Measurements from ENCODE around the gene OTUD7B.

Gene OTUD7B

GRCh38 chr1:149917571-149918144 lies 92.9 kb downstream of the OTUD7B start, which contains the start of gene SV2A:
TSS of gene SV2A (minus strand) at chr1:149917844. CDS start at chr1:149913840, 4,004 bp downstream.
- Histone ChIP-seq H3K4me3 (ENCODE audit: extremely low read depth, insufficient read depth, low read length, poor library complexity, severe bottlenecking) (peak within 1 kb of the TSS; percentile 76), H3K9me3 (ENCODE audit: control insufficient read depth, low read length) (no peaks in the 10 kb centered on the region), H3K36me3 (ENCODE audit: control insufficient read depth, insufficient read depth, low read length) (peaks cover 23% of the 10 kb centered on the region), H3K4me1 (ENCODE audit: control insufficient read depth, insufficient read depth, low read length, poor library complexity, severe bottlenecking) (peaks cover 19% of the 10 kb centered on the region), H3K27ac (ENCODE audit: low read depth, low read length, severe bottlenecking) (no peak within 1 kb of the TSS)
- 0 to 4% methylated on average over 3 to 5 of the region's 24 CpGs for WGBS, 2 experiments (ENCODE audit: insufficient coverage in 2 of 2)

- H3K9me3 ChIP-seq (ENCODE audit: control insufficient read depth, low read length): no peaks in the 10 kb centered on the region
- 4 to 6% methylated on average over 3 to 6 of the region's 10 CpGs for WGBS, 2 experiments (ENCODE audit: insufficient coverage in 2 of 2)
- peaks cover 19% of the 10 kb centered on the region for H3K4me1 ChIP-seq (ENCODE audit: control insufficient read depth, insufficient read depth, low read length, poor library complexity, severe bottlenecking)
- no peak overlapping the region for H3K27ac ChIP-seq (ENCODE audit: low read depth, low read length, severe bottlenecking)
- H3K36me3 ChIP-seq (ENCODE audit: control insufficient read depth, insufficient read depth, low read length): peaks cover 22% of the 10 kb centered on the region
- H3K4me3 ChIP-seq (ENCODE audit: extremely low read depth, insufficient read depth, low read length, poor library complexity, severe bottlenecking): peak overlapping the region; percentile 76
These were observed 93.7 kb downstream of the OTUD7B start for GRCh38 chr1:149916898-149917252.

GRCh38 chr1:149916193-149916897 lies 94.2 kb downstream of the OTUD7B start:
- WGBS, 2 experiments (ENCODE audit: insufficient coverage in 2 of 2): 0% methylated on average over 1 of the region's 9 CpGs; no CpG with 5 or more reads in 1 of the 2 experiments
- H3K4me1 ChIP-seq (ENCODE audit: control insufficient read depth, insufficient read depth, low read length, poor library complexity, severe bottlenecking): peaks cover 19% of the 10 kb centered on the region
- H3K9me3 ChIP-seq (ENCODE audit: control insufficient read depth, low read length): no peaks in the 10 kb centered on the region
- H3K27ac ChIP-seq (ENCODE audit: low read depth, low read length, severe bottlenecking): peak overlapping the region; percentile 75
- H3K4me3 ChIP-seq (ENCODE audit: extremely low read depth, insufficient read depth, low read length, poor library complexity, severe bottlenecking): peak overlapping the region; percentile 76
- peaks cover 25% of the 10 kb centered on the region for H3K36me3 ChIP-seq (ENCODE audit: control insufficient read depth, insufficient read depth, low read length)

DNA sequence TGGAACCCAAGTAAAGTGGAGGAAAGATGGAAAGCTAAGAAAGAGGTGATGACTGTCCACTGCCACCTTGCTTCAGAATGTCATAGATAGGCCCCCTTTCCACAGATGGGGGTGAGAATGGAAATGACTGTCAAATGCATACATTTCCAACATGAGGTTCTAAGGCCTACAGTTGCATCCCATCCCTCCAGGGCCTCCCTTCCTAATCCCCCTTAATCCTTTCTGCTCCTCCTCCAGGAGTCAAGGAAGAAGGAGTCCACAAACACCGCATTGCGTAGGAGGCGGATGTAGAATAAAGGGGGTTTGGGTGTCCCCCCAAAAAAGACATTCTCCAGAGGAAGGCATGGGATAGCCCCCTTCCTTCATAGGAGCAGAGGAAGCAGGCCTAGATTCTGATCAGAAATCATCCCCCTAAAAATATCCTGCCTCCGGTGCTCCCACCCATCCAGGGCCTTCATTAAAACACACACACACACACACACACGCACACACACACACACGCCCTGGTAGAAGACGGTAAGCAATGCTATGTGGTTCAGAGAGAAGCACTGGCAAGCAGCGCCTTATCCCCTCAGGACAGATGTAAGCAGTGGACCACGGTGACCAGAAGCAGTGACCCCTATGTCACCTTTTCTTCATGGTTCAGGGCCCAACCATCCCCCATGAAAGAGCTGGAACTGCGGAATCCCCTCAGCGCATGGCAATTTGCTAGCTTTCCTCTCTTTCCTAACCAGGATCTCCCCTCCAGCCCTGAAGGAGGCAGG lies 94.9 kb downstream of the OTUD7B start:
- H3K36me3 ChIP-seq (ENCODE audit: control insufficient read depth, insufficient read depth, low read length): peaks cover 33% of the 10 kb centered on the region
- H3K27ac ChIP-seq (ENCODE audit: low read depth, low read length, severe bottlenecking): peak overlapping the region; percentile 75
- H3K4me3 ChIP-seq (ENCODE audit: extremely low read depth, insufficient read depth, low read length, poor library complexity, severe bottlenecking): peak overlapping the region; percentile 76
- 78 to 79% methylated on average over 3 to 8 of the region's 11 CpGs for WGBS, 2 experiments (ENCODE audit: insufficient coverage in 2 of 2)
- peaks cover 19% of the 10 kb centered on the region for H3K4me1 ChIP-seq (ENCODE audit: control insufficient read depth, insufficient read depth, low read length, poor library complexity, severe bottlenecking)
- H3K9me3 ChIP-seq (ENCODE audit: control insufficient read depth, low read length): no peaks in the 10 kb centered on the region

DNA sequence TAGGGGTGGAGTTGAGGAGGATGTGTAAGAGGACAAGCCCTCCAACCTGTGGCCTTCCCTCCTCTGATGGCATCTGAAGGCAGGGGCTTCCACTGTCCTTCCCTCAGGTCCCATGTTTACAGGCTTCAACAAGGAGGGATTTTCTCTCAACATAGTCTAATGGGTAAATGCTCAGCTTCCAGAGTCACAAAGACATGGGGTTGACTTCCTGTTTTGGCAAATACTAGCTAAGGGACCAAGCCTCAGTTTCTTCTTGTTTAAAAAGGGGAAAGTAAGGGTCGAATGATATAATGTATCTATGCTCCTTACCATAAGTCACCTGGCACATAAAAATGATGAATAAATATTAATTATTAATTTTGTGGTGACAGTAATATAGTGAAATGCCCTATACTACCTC lies 96.0 kb downstream of the OTUD7B start:
- H3K9me3 ChIP-seq (ENCODE audit: control insufficient read depth, low read length): no peaks in the 10 kb centered on the region
- peaks cover 19% of the 10 kb centered on the region for H3K4me1 ChIP-seq (ENCODE audit: control insufficient read depth, insufficient read depth, low read length, poor library complexity, severe bottlenecking)
- WGBS, 2 experiments (ENCODE audit: insufficient coverage in 2 of 2): no CpG with 5 or more reads among the region's 1 CpG
- H3K27ac ChIP-seq (ENCODE audit: low read depth, low read length, severe bottlenecking): no peak overlapping the region
- peaks cover 39% of the 10 kb centered on the region for H3K36me3 ChIP-seq (ENCODE audit: control insufficient read depth, insufficient read depth, low read length)
- no peak overlapping the region for H3K4me3 ChIP-seq (ENCODE audit: extremely low read depth, insufficient read depth, low read length, poor library complexity, severe bottlenecking)

DNA sequence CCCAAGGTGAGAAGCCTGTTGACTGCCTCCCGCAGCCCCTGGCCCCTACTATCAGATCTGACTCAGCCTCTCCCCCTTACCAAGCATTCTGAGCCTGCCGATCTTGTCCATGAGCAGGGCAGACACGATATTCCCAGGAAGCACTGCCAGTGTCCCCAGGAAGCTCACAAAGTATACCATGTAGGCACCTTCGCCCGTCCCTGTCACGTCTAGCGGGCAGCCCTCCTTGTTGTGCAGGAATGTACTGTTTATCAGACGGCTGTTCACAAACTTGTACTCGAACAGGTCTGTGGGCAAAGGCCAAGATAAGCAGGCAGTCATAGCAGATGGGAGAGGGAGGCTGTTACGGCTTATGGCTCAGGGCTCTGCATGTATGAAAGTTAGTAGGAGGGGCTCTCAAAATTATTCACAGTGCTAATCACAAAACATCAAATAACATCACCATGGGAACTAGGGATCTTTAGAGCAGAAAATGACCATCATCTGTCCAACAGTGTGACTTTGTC lies 103.9 kb downstream of the OTUD7B start:
- Histone ChIP-seq H3K36me3 (ENCODE audit: control insufficient read depth, insufficient read depth, low read length) (peaks cover 60% of the 10 kb centered on the region), H3K4me3 (ENCODE audit: extremely low read depth, insufficient read depth, low read length, poor library complexity, severe bottlenecking) (no peak overlapping the region), H3K4me1 (ENCODE audit: control insufficient read depth, insufficient read depth, low read length, poor library complexity, severe bottlenecking) (peaks cover 10% of the 10 kb centered on the region), H3K9me3 (ENCODE audit: control insufficient read depth, low read length) (no peaks in the 10 kb centered on the region), H3K27ac (ENCODE audit: low read depth, low read length, severe bottlenecking) (peak overlapping the region; percentile 73)
- 89 to 92% methylated on average over 8 to 9 of the region's 10 CpGs for WGBS, 2 experiments (ENCODE audit: insufficient coverage in 2 of 2)

DNA sequence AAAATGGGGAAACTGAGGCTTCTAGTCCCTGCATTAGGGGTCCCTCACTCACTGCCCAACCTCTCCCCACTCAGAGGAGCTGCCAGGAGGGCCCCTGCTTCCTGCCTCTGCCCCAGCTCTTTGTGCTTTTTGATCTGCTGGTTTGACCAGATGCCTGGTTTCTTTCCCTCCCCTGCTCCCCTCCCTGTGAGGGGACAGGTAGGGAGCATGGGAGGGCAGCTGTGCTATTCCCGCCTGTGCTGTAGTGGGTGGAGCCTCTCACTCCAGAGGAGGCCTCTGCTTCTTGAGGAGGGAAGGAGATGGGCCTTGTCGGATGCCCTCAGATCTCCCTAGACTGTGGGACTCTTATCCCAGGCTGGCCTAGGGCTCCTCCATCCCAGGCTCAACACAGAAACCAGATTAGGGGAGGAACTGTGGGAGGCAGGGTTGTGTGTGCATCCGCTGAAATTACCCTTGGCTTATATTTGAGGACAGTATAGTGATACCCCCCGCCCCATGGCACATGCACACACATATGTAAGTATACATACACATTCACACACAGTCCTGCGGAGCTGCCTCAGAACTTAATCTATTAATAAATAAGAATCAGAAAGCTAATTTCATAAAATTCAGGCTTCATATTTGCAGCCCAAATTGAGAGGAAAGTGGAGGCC lies 106.6 kb downstream of the OTUD7B start:
- Histone ChIP-seq H3K36me3 (ENCODE audit: control insufficient read depth, insufficient read depth, low read length) (peaks cover 39% of the 10 kb centered on the region), H3K9me3 (ENCODE audit: control insufficient read depth, low read length) (no peaks in the 10 kb centered on the region), H3K4me3 (ENCODE audit: extremely low read depth, insufficient read depth, low read length, poor library complexity, severe bottlenecking) (no peak overlapping the region), H3K27ac (ENCODE audit: low read depth, low read length, severe bottlenecking) (no peak overlapping the region), H3K4me1 (ENCODE audit: control insufficient read depth, insufficient read depth, low read length, poor library complexity, severe bottlenecking) (peaks cover 10% of the 10 kb centered on the region)
- WGBS, 2 experiments (ENCODE audit: insufficient coverage in 2 of 2): no CpG with 5 or more reads among the region's 5 CpGs

GRCh38 chr1:149899460-149900284 lies 110.9 kb downstream of the OTUD7B start, which contains the start of gene BOLA1:
TSS of gene BOLA1 (plus strand) at chr1:149899568. CDS start at chr1:149900060, 492 bp downstream.
- peaks cover 6% of the 10 kb centered on the region for H3K36me3 ChIP-seq (ENCODE audit: control insufficient read depth, insufficient read depth, low read length)
- H3K4me1 ChIP-seq (ENCODE audit: control insufficient read depth, insufficient read depth, low read length, poor library complexity, severe bottlenecking): no peaks in the 10 kb centered on the region
- WGBS, 2 experiments (ENCODE audit: insufficient coverage in 2 of 2): 72 to 82% methylated on average over 63 to 64 of the region's 65 CpGs
- no peak within 1 kb of the TSS for H3K27ac ChIP-seq (ENCODE audit: low read depth, low read length, severe bottlenecking)
- H3K4me3 ChIP-seq (ENCODE audit: extremely low read depth, insufficient read depth, low read length, poor library complexity, severe bottlenecking): peak within 1 kb of the TSS; percentile 24
- no peaks in the 10 kb centered on the region for H3K9me3 ChIP-seq (ENCODE audit: control insufficient read depth, low read length)

GRCh38 chr1:149896575-149896974 lies 114.0 kb downstream of the OTUD7B start:
- 88 to 100% methylated on average over 3 of the region's 4 CpGs for WGBS, 2 experiments (ENCODE audit: insufficient coverage in 2 of 2)
- H3K4me3 ChIP-seq (ENCODE audit: extremely low read depth, insufficient read depth, low read length, poor library complexity, severe bottlenecking): no peak overlapping the region
- H3K4me1 ChIP-seq (ENCODE audit: control insufficient read depth, insufficient read depth, low read length, poor library complexity, severe bottlenecking): no peaks in the 10 kb centered on the region
- no peaks in the 10 kb centered on the region for H3K36me3 ChIP-seq (ENCODE audit: control insufficient read depth, insufficient read depth, low read length)
- H3K9me3 ChIP-seq (ENCODE audit: control insufficient read depth, low read length): no peaks in the 10 kb centered on the region
- H3K27ac ChIP-seq (ENCODE audit: low read depth, low read length, severe bottlenecking): no peak overlapping the region

GRCh38 chr1:149888999-149889289 lies 121.6 kb downstream of the OTUD7B start:
- H3K27ac ChIP-seq (ENCODE audit: low read depth, low read length, severe bottlenecking): peak overlapping the region; percentile 100
- 50 to 52% methylated on average over 5 of the region's 6 CpGs for WGBS, 2 experiments (ENCODE audit: insufficient coverage in 2 of 2)

More at GRCh38 chr1:149888999-149889289, 121.6 kb downstream of the OTUD7B start:
- H3K4me3 ChIP-seq (ENCODE audit: extremely low read depth, insufficient read depth, low read length, poor library complexity, severe bottlenecking): peak overlapping the region; percentile 60
- no peaks in the 10 kb centered on the region for H3K36me3 ChIP-seq (ENCODE audit: control insufficient read depth, insufficient read depth, low read length)
- H3K4me1 ChIP-seq (ENCODE audit: control insufficient read depth, insufficient read depth, low read length, poor library complexity, severe bottlenecking): no peaks in the 10 kb centered on the region
- no peaks in the 10 kb centered on the region for H3K9me3 ChIP-seq (ENCODE audit: control insufficient read depth, low read length)

Data from mesodermal cell (in vitro differentiated cells).